Measurements from ENCODE around the gene KLHL25.
A peak's percentile ranks its signal among the peaks of the same experiment; 100 is the strongest.

Gene KLHL25

GRCh38 chr15:85745023-85745422, 49.7 kb downstream of the KLHL25 start:
- no peak for DNase-seq (ENCODE audit: low read depth)

- DNase-seq (ENCODE audit: low read depth) = no peak
These were observed 50.1 kb downstream of the KLHL25 start for GRCh38 chr15:85744579-85744978.

- DNase-seq (ENCODE audit: low read depth) = no peak
These were observed 51.2 kb downstream of the KLHL25 start for GRCh38 chr15:85743392-85744055.

- DNase-seq (ENCODE audit: low read depth) = no peak
These were observed 52.4 kb downstream of the KLHL25 start for GRCh38 chr15:85742186-85742821.

GRCh38 chr15:85741662-85742061, 53.1 kb downstream of the KLHL25 start:
- DNase-seq (ENCODE audit: low read depth) = no peak

- no peak for DNase-seq (ENCODE audit: low read depth)
These were observed 53.7 kb downstream of the KLHL25 start for GRCh38 chr15:85741021-85741421.

- no peak for DNase-seq (ENCODE audit: low read depth)
These were observed 57.7 kb downstream of the KLHL25 start for GRCh38 chr15:85737061-85737460.

- DNase-seq (ENCODE audit: low read depth) = no peak
These were observed 61.3 kb downstream of the KLHL25 start for GRCh38 chr15:85733416-85733815.

GRCh38 chr15:85730001-85730820, 64.5 kb downstream of the KLHL25 start:
- DNase-seq (ENCODE audit: low read depth) = peak; percentile 17

GRCh38 chr15:85727068-85727467, 67.7 kb downstream of the KLHL25 start:
- DNase-seq (ENCODE audit: low read depth) = no peak

GRCh38 chr15:85726454-85726853, 68.3 kb downstream of the KLHL25 start:
- no peak for DNase-seq (ENCODE audit: low read depth)

- no peak for DNase-seq (ENCODE audit: low read depth)
These were observed 69.2 kb downstream of the KLHL25 start for GRCh38 chr15:85725564-85725963.

- DNase-seq (ENCODE audit: low read depth) = no peak
These were observed 69.7 kb downstream of the KLHL25 start for GRCh38 chr15:85725019-85725418.

- DNase-seq (ENCODE audit: low read depth) = no peak
These were observed 70.5 kb downstream of the KLHL25 start for GRCh38 chr15:85723960-85724945.

- DNase-seq (ENCODE audit: low read depth) = no peak
These were observed 72.2 kb downstream of the KLHL25 start for GRCh38 chr15:85722374-85723152.

- DNase-seq (ENCODE audit: low read depth) = no peak
These were observed 75.7 kb downstream of the KLHL25 start for GRCh38 chr15:85718981-85719380.

GRCh38 chr15:85718271-85718971, 76.3 kb downstream of the KLHL25 start:
- no peak for DNase-seq (ENCODE audit: low read depth)

- no peak for DNase-seq (ENCODE audit: low read depth)
These were observed 77.5 kb downstream of the KLHL25 start for GRCh38 chr15:85717212-85717611.

GRCh38 chr15:85716261-85716660, 78.5 kb downstream of the KLHL25 start:
- no peak for DNase-seq (ENCODE audit: low read depth)

- no peak for DNase-seq (ENCODE audit: low read depth)
These were observed 83.0 kb downstream of the KLHL25 start for GRCh38 chr15:85711580-85712192.

Measured in stimulated activated CD8-positive, alpha-beta memory T cell treated with anti-CD3 and anti-CD28 coated beads, Interleukin-15, amount 100 ng/mL, for 1 hour (primary cell).